Loucy (cell line): Measurements from ENCODE around the gene ZNF154.

ENCODE experiments used
- H2AFZ ChIP-seq: fragments of 200-600 bp; sonication (generic); 2 replicates; pipeline ENCODE4 v1.6.0; 2016; ENCODE audit warnings: antibody characterized with exemption, mild to moderate bottlenecking, low read length, moderate library complexity
- H3F3A ChIP-seq: fragments of 200-600 bp; 2 replicates; pipeline ENCODE4 v1.6.0; 2016; ENCODE audit warnings: antibody characterized with exemption, low read depth, mild to moderate bottlenecking
- H3K27me3 ChIP-seq: fragments of 200-600 bp; sonication (generic); 2 replicates; pipeline ENCODE4 v1.6.1; 2014; ENCODE audit warnings: low read length, mild to moderate bottlenecking; ENCODE audit not compliant: insufficient read depth, poor library complexity, severe bottlenecking
- H3K36me3 ChIP-seq: fragments of 200-600 bp; sonication (generic); 2 replicates; pipeline ENCODE4 v1.6.1; 2016; ENCODE audit warnings: low read length; ENCODE audit not compliant: insufficient read depth
- H3K4me1 ChIP-seq: fragments of 200-600 bp; sonication (generic); 2 replicates; pipeline ENCODE4 v1.5.1; 2014; ENCODE audit warnings: low read length, mild to moderate bottlenecking; ENCODE audit not compliant: insufficient read depth, poor library complexity, severe bottlenecking
- H3K4me2 ChIP-seq: fragments of 200-600 bp; sonication (generic); 2 replicates; pipeline ENCODE4 v1.6.0; 2014; ENCODE audit warnings: antibody characterized with exemption, low read length, low read depth, mild to moderate bottlenecking; ENCODE audit not compliant: poor library complexity, severe bottlenecking
- H3K4me3 ChIP-seq: fragments of 200-600 bp; sonication (generic); 2 replicates; pipeline ENCODE4 v1.5.1; 2014; ENCODE audit warnings: low read length, mild to moderate bottlenecking, mixed read lengths; ENCODE audit not compliant: poor library complexity, severe bottlenecking
- H3K79me2 ChIP-seq: fragments of 200-600 bp; sonication (generic); 2 replicates; pipeline ENCODE4 v1.6.1; 2014; ENCODE audit warnings: low read length; ENCODE audit not compliant: insufficient read depth
- H3K9ac ChIP-seq: fragments of 200-600 bp; sonication (generic); 2 replicates; pipeline ENCODE4 v1.6.0; 2014; ENCODE audit warnings: mild to moderate bottlenecking, low read depth, low read length, moderate library complexity; ENCODE audit not compliant: poor library complexity, severe bottlenecking
- H3K9me2 ChIP-seq: fragments of 200-600 bp; sonication (generic); replicated peaks from 2 replicates; pipeline ENCODE4 v1.6.1; 2016; ENCODE audit warnings: low read depth, low read length, mixed read lengths
- H3K9me3 ChIP-seq: fragments of 200-600 bp; sonication (generic); 2 replicates; pipeline ENCODE4 v1.6.1; 2014; ENCODE audit warnings: mild to moderate bottlenecking, antibody characterized with exemption, low read length, low read depth; ENCODE audit not compliant: insufficient read depth
- H4K20me1 ChIP-seq: fragments of 200-600 bp; sonication (generic); 2 replicates; pipeline ENCODE4 v1.6.0; 2014; ENCODE audit warnings: antibody characterized with exemption, low read length, mild to moderate bottlenecking; ENCODE audit not compliant: insufficient read depth, poor library complexity, severe bottlenecking
- EZH2phosphoT487 ChIP-seq: fragments of 200-600 bp; IDR thresholded peaks from 2 replicates; pipeline ENCODE4 v1.6.1; 2018; ENCODE audit warnings: antibody characterized with exemption, mild to moderate bottlenecking, moderate library complexity, borderline replicate concordance
- TF ChIP-seq, protein P1 (sequence below): fragments of 200-600 bp; sonication (generic); conservative IDR thresholded peaks from 2 replicates; pipeline ENCODE4 v1.5.1; 2014; ENCODE audit warnings: mild to moderate bottlenecking, antibody characterized with exemption, low read length

ZNF154 gene

GRCh38 chr19:57720878-57721277, 11.9 kb upstream of the ZNF154 start:
- Histone ChIP-seq H3K4me3 (no peak overlapping the region), H3K36me3 (peaks cover 33% of the 10 kb centered on the region; the same call in 1 of the 2 replicates), H3K4me1 (peaks cover 8% of the 10 kb centered on the region), H3K9ac (no peak overlapping the region), H2AFZ (no peak overlapping the region), H3K9me2 (no peaks in the 10 kb centered on the region), H4K20me1 (no peaks in the 10 kb centered on the region), H3F3A (no peaks in the 10 kb centered on the region), H3K4me2 (no peak overlapping the region), H3K27me3 (no peaks in the 10 kb centered on the region), H3K9me3 (peaks cover 10% of the 10 kb centered on the region; the same call in 1 of the 2 replicates), H3K79me2 (peaks cover 4% of the 10 kb centered on the region; the same call in 1 of the 2 replicates)
- no peak for TF ChIP-seq EZH2phosphoT487
- TF ChIP-seq, protein P1, sequence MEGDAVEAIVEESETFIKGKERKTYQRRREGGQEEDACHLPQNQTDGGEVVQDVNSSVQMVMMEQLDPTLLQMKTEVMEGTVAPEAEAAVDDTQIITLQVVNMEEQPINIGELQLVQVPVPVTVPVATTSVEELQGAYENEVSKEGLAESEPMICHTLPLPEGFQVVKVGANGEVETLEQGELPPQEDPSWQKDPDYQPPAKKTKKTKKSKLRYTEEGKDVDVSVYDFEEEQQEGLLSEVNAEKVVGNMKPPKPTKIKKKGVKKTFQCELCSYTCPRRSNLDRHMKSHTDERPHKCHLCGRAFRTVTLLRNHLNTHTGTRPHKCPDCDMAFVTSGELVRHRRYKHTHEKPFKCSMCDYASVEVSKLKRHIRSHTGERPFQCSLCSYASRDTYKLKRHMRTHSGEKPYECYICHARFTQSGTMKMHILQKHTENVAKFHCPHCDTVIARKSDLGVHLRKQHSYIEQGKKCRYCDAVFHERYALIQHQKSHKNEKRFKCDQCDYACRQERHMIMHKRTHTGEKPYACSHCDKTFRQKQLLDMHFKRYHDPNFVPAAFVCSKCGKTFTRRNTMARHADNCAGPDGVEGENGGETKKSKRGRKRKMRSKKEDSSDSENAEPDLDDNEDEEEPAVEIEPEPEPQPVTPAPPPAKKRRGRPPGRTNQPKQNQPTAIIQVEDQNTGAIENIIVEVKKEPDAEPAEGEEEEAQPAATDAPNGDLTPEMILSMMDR: no peak

GRCh38 chr19:57719901-57720519, 11.0 kb upstream of the ZNF154 start:
- TF ChIP-seq, protein P1: no peak
- no peak for TF ChIP-seq EZH2phosphoT487
- no peaks in the 10 kb centered on the region for H3F3A ChIP-seq
- no peaks in the 10 kb centered on the region for H3K9me2 ChIP-seq
- H3K4me1 ChIP-seq: peaks cover 8% of the 10 kb centered on the region
- H3K36me3 ChIP-seq: peaks cover 33% of the 10 kb centered on the region; the same call in 1 of the 2 replicates
- H3K9ac ChIP-seq: no peak overlapping the region
- peaks cover 4% of the 10 kb centered on the region; the same call in 1 of the 2 replicates for H3K79me2 ChIP-seq
- H3K4me3 ChIP-seq: no peak overlapping the region
- peaks cover 10% of the 10 kb centered on the region; the same call in 1 of the 2 replicates for H3K9me3 ChIP-seq
- H2AFZ ChIP-seq: no peak overlapping the region
- H3K4me2 ChIP-seq: no peak overlapping the region
- H4K20me1 ChIP-seq: no peaks in the 10 kb centered on the region
- no peaks in the 10 kb centered on the region for H3K27me3 ChIP-seq

DNA sequence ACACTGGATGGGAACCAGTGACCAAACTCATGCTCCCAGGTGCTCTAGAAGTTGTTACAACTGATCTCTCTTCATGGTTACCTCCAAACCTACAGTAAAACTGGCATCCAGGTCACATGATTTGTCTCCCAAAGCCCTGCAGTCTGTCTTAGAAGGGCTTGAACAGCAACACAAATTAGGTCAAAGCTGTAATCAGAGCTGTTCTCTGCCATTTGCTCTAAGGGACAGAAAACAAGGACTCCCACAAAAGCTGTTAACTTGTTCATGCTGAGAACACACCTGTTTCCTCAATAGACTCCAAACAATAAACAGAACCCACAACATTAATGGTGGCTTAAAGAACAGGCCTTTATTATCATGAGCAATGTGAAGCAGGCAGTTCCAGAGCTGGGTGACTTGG, 10.4 kb upstream of the ZNF154 start:
- Histone ChIP-seq H3K4me1 (peaks cover 8% of the 10 kb centered on the region), H3K9me3 (peaks cover 10% of the 10 kb centered on the region; the same call in 1 of the 2 replicates), H3K27me3 (no peaks in the 10 kb centered on the region)

More for the DNA sequence above, 10.4 kb upstream of the ZNF154 start:
- Histone ChIP-seq H3K4me3 (no peak overlapping the region), H3K9ac (no peak overlapping the region), H3K9me2 (no peaks in the 10 kb centered on the region), H3K4me2 (no peak overlapping the region), H3F3A (no peaks in the 10 kb centered on the region), H3K79me2 (peaks cover 4% of the 10 kb centered on the region; the same call in 1 of the 2 replicates), H4K20me1 (no peaks in the 10 kb centered on the region), H3K36me3 (peaks cover 33% of the 10 kb centered on the region; the same call in 1 of the 2 replicates), H2AFZ (no peak overlapping the region)
- no peak for TF ChIP-seq EZH2phosphoT487
- TF ChIP-seq, protein P1: no peak
